Measurements from ENCODE around the gene LEMD2.

GRCh38 chr6:33727932-33728331, 61.0 kb downstream of the LEMD2 start:
- no peak for TF ChIP-seq CTCF (IDR thresholded peaks at IDR 0.05)
- TF ChIP-seq POLR2A (IDR thresholded peaks at IDR 0.05): no peak

Data from heart left ventricle (tissue), 13 donors.